ENCODE data around the gene RNF150.
A peak's percentile ranks its signal among the peaks of the same experiment; 100 is the strongest.
"Not testable (repeated sequence)": the region's sequence is repeated elsewhere in the genome, so short reads cannot be mapped to it uniquely, and the experiment has no call there.

RNF150 gene

GRCh38 chr4:141074098-141074878 lies 59.0 kb downstream of the RNF150 start:
- no peak for DNase-seq

DNA sequence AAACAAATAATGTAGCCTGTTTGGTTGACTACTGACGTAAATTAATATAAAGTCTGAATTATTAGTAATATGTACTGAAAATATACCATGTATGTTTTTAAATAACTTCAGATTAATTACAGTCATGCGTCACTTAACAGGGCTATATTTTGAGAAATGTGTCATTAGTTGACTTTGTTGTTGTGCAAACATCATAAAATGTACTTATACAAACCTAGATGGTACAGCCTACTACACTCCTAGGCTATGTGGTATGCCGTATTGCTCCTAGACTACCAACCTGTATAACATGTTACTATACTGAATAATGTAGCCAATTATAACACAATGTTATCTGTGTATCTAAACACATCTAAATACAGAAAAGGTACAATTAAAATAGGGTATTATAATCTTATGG lies 66.6 kb downstream of the RNF150 start:
- no peak for DNase-seq

- DNase-seq, result no peak
These were observed 67.4 kb downstream of the RNF150 start for GRCh38 chr4:141065872-141066271.

DNA sequence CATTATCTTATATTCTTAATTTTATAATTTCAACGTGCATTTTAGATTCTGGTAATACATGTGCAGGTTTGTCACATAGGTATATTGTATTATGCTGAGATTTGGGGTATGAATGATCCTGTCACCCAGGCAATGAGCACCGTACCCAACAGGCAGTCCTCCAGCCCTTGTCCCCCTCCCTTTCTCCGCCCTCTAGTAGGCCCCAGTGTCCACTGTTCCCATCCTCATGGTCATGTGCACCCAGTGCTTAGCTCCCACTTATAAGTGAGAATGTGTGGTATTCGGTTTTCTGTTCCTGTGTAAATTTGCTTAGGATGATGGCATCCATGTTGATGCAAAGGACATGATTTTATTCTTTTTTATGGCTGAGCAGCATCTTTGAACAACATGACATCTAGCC lies 70.6 kb downstream of the RNF150 start:
- no peak for DNase-seq

DNA sequence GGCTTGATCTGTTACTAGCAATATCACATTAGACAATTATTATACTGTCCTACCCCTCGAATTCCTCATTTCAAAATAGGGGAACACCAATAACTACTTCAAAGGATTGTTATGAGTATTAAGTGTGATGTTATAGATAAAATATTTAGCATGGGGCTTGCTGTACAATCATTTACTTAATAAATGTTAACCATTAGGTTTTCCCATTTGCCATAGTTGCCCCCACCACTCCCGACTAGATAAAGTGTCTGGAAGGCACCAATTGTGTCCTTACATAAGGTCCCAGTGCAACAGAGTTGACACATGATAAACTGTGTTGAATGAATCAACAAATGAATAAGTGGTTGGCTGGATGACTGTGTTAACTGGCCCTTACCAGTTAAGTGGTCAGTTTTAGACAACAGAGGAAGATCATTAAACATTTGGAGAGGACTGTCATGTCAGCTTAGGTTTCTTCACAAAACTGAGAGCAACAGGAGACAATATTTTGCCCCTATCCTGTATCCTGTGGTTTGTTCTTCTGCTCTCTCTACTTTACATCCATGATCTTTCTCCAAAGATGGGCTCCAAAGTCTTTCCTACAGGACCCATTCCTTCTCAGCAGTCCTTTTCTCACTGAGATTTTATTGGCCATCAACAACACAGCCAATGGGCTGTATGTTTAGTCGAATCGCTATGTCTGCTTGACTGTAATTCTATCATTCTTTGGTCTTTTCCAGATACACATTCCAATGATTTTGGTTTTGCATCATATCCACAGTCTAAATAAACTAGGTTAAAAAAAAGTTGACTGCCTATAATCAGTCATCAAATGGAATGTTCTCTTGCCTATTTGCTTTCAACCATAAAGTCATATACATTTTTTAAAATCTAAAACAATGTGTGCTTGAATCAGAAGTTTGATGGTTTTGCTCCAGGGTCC lies 74.4 kb downstream of the RNF150 start:
- DNase-seq, result no peak

DNA sequence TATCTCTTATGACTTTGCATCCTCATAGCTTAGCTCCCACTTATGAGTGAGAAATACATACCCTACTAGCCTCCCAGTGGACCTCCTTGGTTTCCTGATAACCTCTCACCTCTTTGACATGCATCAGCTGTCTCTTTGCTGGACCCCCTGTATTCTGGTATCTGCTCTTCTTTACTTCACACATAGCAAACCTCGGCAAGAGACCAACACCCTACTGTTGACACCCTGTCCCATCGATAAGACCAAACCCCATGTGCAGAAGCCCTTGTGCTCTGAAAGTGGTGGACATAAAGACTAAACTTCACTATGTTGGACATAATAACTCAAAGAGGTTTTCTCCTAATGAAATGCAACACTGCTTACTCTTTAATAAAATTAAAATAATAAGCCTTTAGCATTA lies 75.7 kb downstream of the RNF150 start:
- DNase-seq, result no peak

- DNase-seq, result no peak
These were observed 76.8 kb downstream of the RNF150 start for GRCh38 chr4:141056473-141056872.

DNA sequence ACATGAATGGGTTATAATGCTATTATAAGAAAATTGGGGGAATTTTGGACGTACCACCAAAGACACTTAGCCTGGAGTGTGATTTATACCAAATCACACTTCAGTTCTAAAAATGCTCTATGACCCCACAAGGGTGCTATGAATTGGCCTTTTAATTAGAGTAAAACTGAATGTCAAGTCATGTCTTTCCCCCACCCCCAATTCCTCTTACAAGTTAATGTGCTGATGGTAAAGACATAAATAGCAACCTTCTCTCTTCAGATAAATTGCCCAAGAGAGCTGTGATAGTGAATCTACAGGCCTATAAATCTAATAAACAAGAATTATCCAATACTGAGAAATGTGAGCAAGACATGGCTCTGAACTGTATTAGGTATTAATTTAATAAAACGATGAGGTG lies 78.8 kb downstream of the RNF150 start:
- DNase-seq, result no peak

- not testable (repeated sequence) for DNase-seq
These were observed 82.3 kb downstream of the RNF150 start for GRCh38 chr4:141050999-141051398.

DNA sequence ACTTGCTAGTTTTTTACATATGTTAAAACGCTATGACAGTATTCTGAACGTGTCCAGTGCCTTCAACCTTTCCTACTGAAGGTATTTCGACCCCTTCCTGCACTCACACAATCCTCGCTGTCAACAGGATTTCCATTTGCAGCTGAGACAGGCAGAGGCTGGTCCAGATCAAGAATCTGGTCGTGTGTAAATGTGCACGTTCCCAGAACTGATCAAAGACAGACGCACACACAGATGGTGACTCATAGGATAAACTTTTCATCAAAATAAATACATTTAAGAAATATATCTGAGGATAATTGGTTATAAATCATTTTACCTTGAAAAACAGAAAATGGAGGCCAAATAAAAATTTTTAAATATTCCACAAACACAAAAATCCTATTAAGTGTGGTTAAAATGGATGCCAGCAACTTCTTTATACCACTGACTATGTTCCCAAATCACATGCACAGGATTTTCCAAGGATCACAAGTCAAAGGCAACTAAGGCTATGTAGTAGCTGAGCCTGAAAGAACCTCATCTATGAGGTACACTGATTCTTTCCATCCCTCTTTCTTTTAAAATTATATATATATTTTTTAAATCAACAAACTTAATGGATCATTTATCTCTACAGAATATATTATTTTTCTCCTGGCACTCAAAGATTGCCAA lies 85.9 kb downstream of the RNF150 start:
- no peak for DNase-seq

DNA sequence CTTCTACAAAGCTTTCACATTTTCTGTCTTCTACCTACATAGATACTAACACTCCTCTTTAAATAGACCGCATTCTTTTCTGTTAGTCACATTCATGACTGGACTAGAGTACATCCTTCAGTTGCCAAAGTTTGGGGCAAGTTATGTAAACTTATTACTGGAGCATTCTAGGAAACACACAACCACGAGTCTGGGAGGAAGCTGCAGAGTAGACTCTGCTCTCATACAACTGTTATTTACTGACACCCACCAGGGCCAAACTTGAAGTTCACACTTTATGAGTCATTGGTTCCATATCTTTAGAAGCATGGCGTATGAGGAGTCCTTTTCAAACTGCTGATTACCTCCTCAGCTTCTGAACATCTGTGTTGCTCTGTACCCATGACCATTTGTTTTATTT lies 87.0 kb downstream of the RNF150 start:
- no peak for DNase-seq

DNA sequence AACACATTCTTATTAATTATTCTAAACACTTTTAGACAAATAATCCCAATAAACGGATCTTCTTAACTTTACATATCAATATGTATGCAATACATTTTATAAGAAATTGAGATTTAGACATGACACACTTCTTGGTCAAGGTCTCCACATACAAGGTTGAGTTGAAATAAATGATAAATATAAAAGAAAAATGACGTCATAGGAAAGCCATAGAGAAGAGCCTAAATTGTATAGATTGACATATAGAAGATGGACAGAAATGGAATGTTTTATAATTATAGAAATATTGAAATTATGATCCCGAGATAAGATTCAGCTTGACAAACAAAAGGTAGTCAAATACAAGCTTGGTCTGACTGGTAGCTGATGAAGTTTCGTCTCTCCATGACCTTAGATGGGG lies 87.4 kb downstream of the RNF150 start:
- no peak for DNase-seq

DNA sequence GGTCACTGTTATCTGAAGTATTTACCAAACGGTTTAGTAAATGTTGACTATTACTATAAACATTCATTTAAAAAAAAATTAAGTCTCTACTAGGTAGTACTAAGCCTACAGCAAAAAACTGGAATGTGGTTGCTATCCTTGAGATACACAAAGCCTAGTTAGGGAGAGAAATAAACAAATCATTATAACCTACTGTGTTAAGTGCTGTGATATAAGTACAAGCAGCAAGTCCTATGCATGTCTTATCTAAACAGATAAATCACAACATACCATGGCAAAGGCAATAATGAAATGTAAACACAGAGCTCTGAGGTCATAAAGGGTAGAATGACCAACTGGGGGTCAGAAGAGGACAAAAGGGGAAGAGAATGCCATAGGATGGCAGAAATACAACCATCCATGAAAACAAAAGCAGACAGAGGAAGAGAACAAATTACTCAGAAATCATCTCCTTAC lies 92.2 kb downstream of the RNF150 start:
- DNase-seq, result peak; percentile 8

- DNase-seq, result no peak
These were observed 94.1 kb downstream of the RNF150 start for GRCh38 chr4:141039156-141039555.

DNA sequence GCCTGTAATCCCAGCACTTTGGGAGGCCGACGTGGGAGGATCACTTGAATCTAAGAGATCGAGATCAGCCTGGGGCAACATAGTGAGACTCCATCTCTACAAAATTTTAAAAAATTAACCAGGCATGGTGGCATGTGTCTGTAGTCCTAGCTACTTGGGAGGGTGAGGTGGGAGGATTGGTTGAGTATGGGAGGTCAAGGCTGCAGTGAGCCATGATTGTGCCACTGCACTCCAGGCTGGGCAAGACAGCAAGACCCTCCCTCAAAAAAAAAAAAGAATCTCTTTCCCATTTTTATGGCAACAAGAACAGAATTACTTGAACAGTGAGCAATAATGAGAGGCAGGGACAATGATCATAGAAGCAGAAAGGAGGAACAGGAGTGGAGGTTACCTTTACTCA lies 94.8 kb downstream of the RNF150 start:
- no peak for DNase-seq

GRCh38 chr4:141037446-141037845 lies 95.8 kb downstream of the RNF150 start:
- no peak for DNase-seq

- no peak for DNase-seq
These were observed 96.5 kb downstream of the RNF150 start for GRCh38 chr4:141036786-141037185.

- DNase-seq, result no peak
These were observed 97.3 kb downstream of the RNF150 start for GRCh38 chr4:141035920-141036319.

DNA sequence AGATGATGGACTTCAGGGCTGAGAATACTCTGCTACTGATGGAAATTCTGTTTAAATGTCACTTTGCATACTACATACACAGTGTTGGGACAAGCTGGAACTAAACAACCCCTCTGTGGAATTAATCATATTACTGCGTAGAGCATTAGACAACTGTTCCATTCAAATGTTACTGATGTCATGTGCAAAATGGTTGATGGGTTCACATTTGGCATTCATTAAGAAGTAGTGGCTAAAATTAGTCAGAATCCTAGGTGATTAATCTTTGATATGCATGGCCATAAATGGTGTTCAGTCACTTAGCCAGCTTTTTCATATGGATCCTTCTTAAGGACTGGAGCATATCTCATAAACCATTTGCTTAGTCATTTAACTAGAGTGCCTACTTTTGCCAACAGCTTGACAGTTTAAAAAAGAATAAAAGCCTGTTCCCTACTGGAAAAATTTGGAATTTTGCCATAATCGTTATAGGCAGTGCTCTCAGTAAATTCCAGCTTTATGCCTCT lies 105.2 kb downstream of the RNF150 start:
- DNase-seq, result peak; percentile 51

DNA sequence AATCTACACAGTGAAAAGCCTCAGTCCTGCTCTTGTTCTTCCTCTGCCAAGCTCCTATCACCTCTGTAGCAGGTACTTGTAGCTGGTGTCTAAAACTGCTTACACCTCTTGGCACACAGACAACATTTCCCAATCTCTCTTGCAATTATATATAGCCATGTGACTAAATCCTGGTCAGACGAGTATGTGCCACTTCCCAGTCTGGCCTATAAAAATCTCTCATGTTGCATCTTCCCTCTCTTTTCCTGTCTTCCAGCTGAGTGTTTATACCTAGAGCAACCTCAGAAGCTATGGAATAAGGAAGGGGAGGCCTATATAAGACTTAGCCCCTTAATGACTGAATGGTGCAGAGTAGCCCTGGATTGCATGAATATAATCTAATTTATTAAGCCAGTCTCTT lies 105.8 kb downstream of the RNF150 start:
- DNase-seq, result peak; percentile 83

DNA sequence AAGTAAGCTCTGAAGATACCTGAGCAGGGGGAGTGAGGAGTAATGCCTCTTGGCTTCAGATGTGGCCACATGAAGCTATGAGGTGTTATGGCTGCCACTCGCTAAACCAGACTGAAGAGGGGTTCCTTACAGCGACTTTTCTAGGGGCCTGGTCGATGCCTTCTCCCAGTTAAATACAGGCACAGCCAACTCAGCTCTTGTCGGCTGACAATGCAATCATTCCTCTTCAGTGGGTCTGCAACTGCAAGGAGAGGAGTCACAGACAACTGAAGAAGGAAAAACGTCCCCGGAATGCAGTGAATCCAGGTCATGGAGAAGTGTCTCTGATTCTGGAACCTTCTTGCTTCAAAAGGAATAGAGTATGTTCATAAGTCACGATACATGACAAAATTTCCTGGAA lies 106.4 kb downstream of the RNF150 start:
- DNase-seq, result no peak

DNA sequence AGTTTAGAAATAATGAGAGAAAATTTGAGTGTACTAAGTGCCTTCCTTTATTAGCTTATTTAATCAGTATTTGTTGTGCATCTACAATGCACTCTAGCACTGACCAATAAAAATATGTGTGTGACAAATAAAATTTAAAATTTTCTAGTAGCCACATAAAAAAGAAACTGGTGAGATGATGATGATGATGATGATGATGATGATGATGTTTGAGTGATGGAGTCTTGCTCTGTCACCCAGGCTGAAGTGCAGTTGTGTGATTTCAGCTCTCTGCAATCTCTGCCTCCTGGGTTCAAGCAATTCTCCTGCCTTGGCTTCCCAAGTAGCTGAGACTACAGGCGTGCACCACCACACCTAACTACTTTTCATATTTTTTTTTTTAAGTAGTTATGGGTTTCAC lies 110.2 kb downstream of the RNF150 start:
- no peak for DNase-seq

DNA sequence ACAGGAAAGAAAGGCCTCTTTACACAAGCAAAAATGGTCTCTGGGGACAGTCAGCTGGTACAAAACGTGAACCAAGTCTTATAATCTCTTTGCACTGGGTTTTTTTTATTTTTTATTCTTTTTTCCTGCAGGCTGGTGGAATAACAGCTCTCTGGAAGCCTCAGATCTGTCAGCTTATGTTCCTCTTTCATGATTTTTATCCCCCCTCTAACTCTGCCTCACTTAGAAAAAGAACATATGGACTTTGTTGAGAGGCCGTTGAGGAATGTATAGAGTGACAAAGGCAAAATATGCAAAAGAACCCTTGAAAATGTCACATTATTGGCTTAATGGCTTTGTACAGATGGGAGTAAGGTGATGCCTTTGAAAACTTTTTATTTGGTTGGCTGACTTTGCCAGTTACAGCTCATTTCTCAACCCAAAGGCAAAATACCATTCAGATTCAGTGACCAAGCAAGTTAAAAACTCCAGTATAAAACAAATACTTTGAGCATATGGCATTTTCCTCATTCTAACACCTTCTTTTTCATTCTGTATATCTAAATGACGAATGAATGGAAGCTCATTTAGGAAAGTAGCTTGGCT lies 111.1 kb downstream of the RNF150 start:
- DNase-seq, result no peak

All from DMS153 (cell line).